Activated gamma-delta T cell (primary cell): ENCODE data around the gene KLK12.

Experiments
- DNase-seq: peaks from one replicate; lab custom pipeline; 2025; lab: John Stamatoyannopoulos, UW
- total RNA-seq, 2 donors: gene quantifications; one replicate each; lab custom pipeline; 2026; lab: John Stamatoyannopoulos, UW

KLK12 gene
- 0 reads per million in 2 donors for total RNA-seq

- DNase-seq = no peak
Measured at GRCh38 chr19:51034704-51035103, at the start of gene KLK12. KLK12 (minus strand) TSS chr19:51035002; CDS start chr19:51034621, 381 bp downstream.

- DNase-seq = no peak
Measured at GRCh38 chr19:51084505-51084904, 49.7 kb upstream of the KLK12 start.

GRCh38 chr19:51083783-51084182 lies 49.0 kb upstream of the KLK12 start:
- DNase-seq = no peak

GRCh38 chr19:51083181-51083580 lies 48.4 kb upstream of the KLK12 start:
- DNase-seq = no peak

GRCh38 chr19:51082611-51083010 lies 47.8 kb upstream of the KLK12 start, which contains the start of gene KLK14:
KLK14 (minus strand) TSS chr19:51082887; CDS start chr19:51082614, 273 bp downstream.
- DNase-seq = no peak

GRCh38 chr19:51081476-51081875 lies 46.7 kb upstream of the KLK12 start:
- no peak for DNase-seq

GRCh38 chr19:51079481-51080110 lies 44.8 kb upstream of the KLK12 start:
- DNase-seq = no peak

- DNase-seq = no peak
Measured at GRCh38 chr19:51078731-51079130, 43.9 kb upstream of the KLK12 start.

GRCh38 chr19:51078104-51078503 lies 43.3 kb upstream of the KLK12 start:
- no peak for DNase-seq

- DNase-seq = no peak
Measured at GRCh38 chr19:51076631-51077213, 41.9 kb upstream of the KLK12 start.

- no peak for DNase-seq
Measured at GRCh38 chr19:51075998-51076397, 41.2 kb upstream of the KLK12 start.

- no peak for DNase-seq
Measured at GRCh38 chr19:51071095-51071405, 36.2 kb upstream of the KLK12 start.

GRCh38 chr19:51070334-51071094 lies 35.7 kb upstream of the KLK12 start:
- no peak for DNase-seq

- DNase-seq = no peak
Measured at GRCh38 chr19:51066393-51067186, 31.8 kb upstream of the KLK12 start.

GRCh38 chr19:51065221-51065960 lies 30.6 kb upstream of the KLK12 start:
- DNase-seq = no peak

- DNase-seq = no peak
Measured at GRCh38 chr19:51064534-51065220, 29.9 kb upstream of the KLK12 start, which contains the start of gene KLK13. KLK13 (minus strand) TSS chr19:51065092; CDS start chr19:51065067, 25 bp downstream.

- DNase-seq = no peak
Measured at GRCh38 chr19:51063664-51064063, 28.9 kb upstream of the KLK12 start.

- DNase-seq = no peak
Measured at GRCh38 chr19:51060973-51061372, 26.2 kb upstream of the KLK12 start.

- DNase-seq = no peak
Measured at GRCh38 chr19:51060336-51060735, 25.5 kb upstream of the KLK12 start.

GRCh38 chr19:51059715-51060114 lies 24.9 kb upstream of the KLK12 start:
- no peak for DNase-seq

GRCh38 chr19:51055866-51056265 lies 21.1 kb upstream of the KLK12 start:
- DNase-seq = no peak
